ENCODE measurements around the gene SLC22A23.

SLC22A23 gene

GRCh38 chr6:3421791-3422434 lies 34.9 kb downstream of the SLC22A23 start:
- no peak for DNase-seq

- DNase-seq = no peak
Observed at GRCh38 chr6:3421143-3421542, 35.7 kb downstream of the SLC22A23 start.

GRCh38 chr6:3419624-3420272 lies 37.1 kb downstream of the SLC22A23 start:
- DNase-seq = no peak

GRCh38 chr6:3418496-3419060 lies 38.3 kb downstream of the SLC22A23 start:
- DNase-seq = no peak

- DNase-seq = no peak
Observed at GRCh38 chr6:3417473-3417872, 39.4 kb downstream of the SLC22A23 start.

GRCh38 chr6:3415490-3415889 lies 41.4 kb downstream of the SLC22A23 start:
- no peak for DNase-seq

- DNase-seq = no peak
Observed at GRCh38 chr6:3415082-3415453, 41.8 kb downstream of the SLC22A23 start.

- DNase-seq = no peak
Observed at GRCh38 chr6:3414327-3415081, 42.3 kb downstream of the SLC22A23 start.

GRCh38 chr6:3413592-3413991 lies 43.3 kb downstream of the SLC22A23 start:
- DNase-seq = no peak

- DNase-seq = no peak
Observed at GRCh38 chr6:3412779-3413500, 43.9 kb downstream of the SLC22A23 start.

- DNase-seq = no peak
Observed at GRCh38 chr6:3411967-3412778, 44.7 kb downstream of the SLC22A23 start.

- peak; percentile 67 for DNase-seq
Observed at GRCh38 chr6:3410385-3411360, 46.2 kb downstream of the SLC22A23 start.

- no peak for DNase-seq
Observed at GRCh38 chr6:3409699-3410384, 47.0 kb downstream of the SLC22A23 start.

- no peak for DNase-seq
Observed at GRCh38 chr6:3408665-3409064, 48.2 kb downstream of the SLC22A23 start.

GRCh38 chr6:3407840-3408239 lies 49.0 kb downstream of the SLC22A23 start:
- no peak for DNase-seq

GRCh38 chr6:3406891-3407809 lies 49.7 kb downstream of the SLC22A23 start:
- DNase-seq = no peak

- no peak for DNase-seq
Observed at GRCh38 chr6:3406362-3406821, 50.5 kb downstream of the SLC22A23 start.

GRCh38 chr6:3405679-3406078 lies 51.2 kb downstream of the SLC22A23 start:
- DNase-seq = no peak

- DNase-seq = no peak
Observed at GRCh38 chr6:3405182-3405518, 51.7 kb downstream of the SLC22A23 start.

Data from NCI-H748 treated with DMSO at 0.1 percent for 48 hours (cell line).